Sigmoid colon (tissue), 7 donors: ENCODE measurements around the gene LEKR1. TPM values are rescaled to one million over a fixed set of nuclear protein-coding genes. Genes with fewer than 3 reads are reported as not detected.

Experiments
- DNase-seq: peaks from one replicate; pipeline ENCODE4 v3.0.0-alpha.2; 2019
- H3K27ac ChIP-seq, 4 donors: fragments of 200-600 bp; sonication (generic); one replicate each; pipeline ENCODE4 v1.5.1; 2016 to 2019; ENCODE audit warnings: mild to moderate bottlenecking in 1 of 4
- H3K27me3 ChIP-seq, 3 donors: fragments of 200-600 bp; sonication (generic); one replicate each; pipeline ENCODE4 v1.5.1; 2019; ENCODE audit warnings: mild to moderate bottlenecking in 1 of 3
- H3K36me3 ChIP-seq, 4 donors: fragments of 200-600 bp; sonication (generic); one replicate each; pipeline ENCODE4 v1.5.1; 2016 to 2019
- H3K4me1 ChIP-seq, 4 donors: fragments of 200-600 bp; sonication (generic); one replicate each; pipeline ENCODE4 v1.5.1; 2017 to 2019
- H3K4me3 ChIP-seq, 4 donors: fragments of 200-600 bp; sonication (generic); one replicate each; pipeline ENCODE4 v1.5.1; 2017 to 2019; ENCODE audit warnings: mild to moderate bottlenecking in 2 of 4, moderate library complexity in 1 of 4
- H3K9me3 ChIP-seq, 4 donors: fragments of 200-600 bp in 3 of 4; sonication (generic) in 3 of 4; one replicate each; pipeline versions ENCODE4 v1.5.1 to v1.6.1; 2013 to 2019
- EP300 ChIP-seq, 4 donors: sonication (generic); formaldehyde crosslinking; IDR thresholded peaks; one replicate each; pipeline ENCODE4 v1.6.1; 2017; ENCODE audit warnings: antibody characterized with exemption in 4 of 4
- POLR2A ChIP-seq, 2 donors: fragments of 450-650 bp; IDR thresholded peaks; one replicate each; pipeline ENCODE4 v1.6.1; 2016; ENCODE audit warnings: antibody characterized with exemption in 2 of 2, mild to moderate bottlenecking in 2 of 2, moderate library complexity in 2 of 2
- POLR2AphosphoS5 ChIP-seq, 4 donors: sonication (generic); formaldehyde crosslinking; IDR thresholded peaks; one replicate each; pipeline ENCODE4 v1.6.1; 2017; ENCODE audit warnings: antibody characterized with exemption in 4 of 4
- WGBS, 2 donors: extraction: QIAGEN DNeasy Blood & Tissue Kit; methylation state at CpG; one replicate each; pipeline ENCODE4 v1.1.7; 2013; 5-methylcytosine and 5-hydroxymethylcytosine counted together
- intact Hi-C: fragments of 100-400 bp; cut with DNase I; formaldehyde crosslinking; loops from one replicate; pipeline ENCODE4 v1.15.1; 2023
- polyA plus RNA-seq, 3 donors: library from polyadenylated mRNA; stranded (reverse); fragments of 200-250 nt; gene quantifications; one replicate each; pipeline ENCODE4 v1.2.3, GENCODE V29; 2013
- total RNA-seq, 4 donors: library from RNA; depleted of rRNA; stranded (reverse); fragments of >200 nt; gene quantifications; one replicate each; pipeline ENCODE4 v1.1.0, GENCODE V29; 2016
- TF ChIP-seq, protein P1 (sequence below), 4 experiments: fragments of 450-650 bp in 3 of 4; fragments of 200-600 bp in 1 of 4; IDR thresholded peaks; one replicate each; pipeline ENCODE4 v1.5.1; 2016 to 2019; ENCODE audit warnings: antibody characterized with exemption in 4 of 4, mild to moderate bottlenecking in 3 of 4, moderate library complexity in 2 of 4
- donor health status: healthy with polysubstance abuse.
- donor health status: Bipolar disorder and iron deficiency.
- donor health status: healthy.

The LEKR1 gene
- total and polyA plus RNA-seq, 7 donors: 0.36 to 1.7 (median 0.70) TPM; not detected in 1

DNA sequence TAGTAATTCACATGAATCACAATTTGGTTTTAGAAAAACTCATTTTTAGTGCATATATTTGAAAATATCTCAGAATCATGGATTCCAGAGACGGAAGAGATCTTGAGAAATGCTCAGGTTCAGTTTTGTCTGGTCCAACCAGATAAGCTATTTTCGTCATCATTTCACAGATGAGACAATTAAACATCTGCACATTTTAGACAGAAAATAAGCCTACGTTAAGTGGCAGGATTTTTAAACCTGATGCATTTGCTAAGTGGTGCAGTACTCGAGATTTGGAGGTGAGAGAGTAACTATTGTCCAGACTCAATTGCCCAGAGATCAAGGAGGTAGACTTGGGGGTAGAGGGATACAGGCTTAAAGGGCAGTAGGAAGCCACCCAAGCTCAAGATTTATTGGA, 243.3 kb downstream of the LEKR1 start:
- Histone ChIP-seq H3K27ac (no peak overlapping the region), H3K4me3 (no peak overlapping the region), H3K36me3 (no peaks in the 10 kb centered on the region), H3K9me3 (no peaks in the 10 kb centered on the region), H3K27me3 (no peaks in the 10 kb centered on the region), H3K4me1 (peaks cover 0 to 15% (median 0%) of the 10 kb centered on the region in 4 donors)
- intact Hi-C loops: no loop called here
- 91 to 93% methylated on average over 4 of the region's 4 CpGs for WGBS, 2 donors
- DNase-seq: no peak
- TF ChIP-seq POLR2AphosphoS5 (IDR thresholded peaks at IDR 0.05): no peak

DNA sequence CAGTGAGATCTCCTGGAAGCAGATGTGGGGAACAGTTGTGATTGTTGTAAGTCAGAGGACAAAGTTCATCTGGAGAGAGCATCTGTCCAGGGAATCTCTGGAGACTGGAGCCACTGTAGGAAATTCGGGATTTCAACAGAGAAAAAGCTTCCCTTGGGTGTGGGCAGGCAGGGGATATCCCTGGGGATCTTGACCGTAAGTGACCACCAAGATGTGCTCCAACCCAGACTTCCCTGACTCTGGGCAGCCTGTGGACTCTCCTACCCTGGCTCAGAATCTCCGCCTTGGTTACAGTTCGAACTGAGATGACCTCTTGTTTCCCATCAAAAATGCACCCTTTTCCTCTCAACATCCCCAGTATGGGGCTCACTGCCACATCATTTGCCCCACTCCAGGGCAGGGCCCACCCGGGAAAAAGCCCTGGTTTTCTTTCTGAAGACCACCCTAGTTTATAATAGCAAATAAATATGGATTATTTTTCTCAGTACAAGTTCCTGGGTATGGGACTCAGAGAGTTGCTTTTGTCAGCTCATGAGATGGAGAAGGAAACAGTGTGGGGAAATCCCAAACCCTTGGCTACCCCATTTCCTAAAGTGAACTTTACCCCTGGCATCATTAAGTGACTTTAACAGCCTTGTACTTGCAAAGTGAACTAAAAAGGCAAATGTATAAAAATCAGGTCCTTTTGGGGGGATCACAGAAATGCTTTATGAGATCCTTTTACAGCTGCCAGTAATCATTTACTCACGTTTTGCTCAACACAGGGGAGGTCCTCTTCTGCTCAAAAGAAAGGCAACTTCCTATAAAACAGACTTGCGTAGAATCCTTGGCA, 243.9 kb downstream of the LEKR1 start:
- Histone ChIP-seq H3K9me3 (no peaks in the 10 kb centered on the region), H3K4me3 (no peak overlapping the region), H3K36me3 (no peaks in the 10 kb centered on the region), H3K27ac (peak overlapping the region in 3 of 4 donors; percentile 13 to 53 (median 51)), H3K27me3 (no peaks in the 10 kb centered on the region), H3K4me1 (peaks cover 0 to 13% (median 0%) of the 10 kb centered on the region in 4 donors)
- TF ChIP-seq POLR2A (IDR thresholded peaks at IDR 0.05) (no peak), POLR2AphosphoS5 (IDR thresholded peaks at IDR 0.05) (no peak), EP300 (IDR thresholded peaks at IDR 0.05) (no peak)
- TF ChIP-seq, protein P1, sequence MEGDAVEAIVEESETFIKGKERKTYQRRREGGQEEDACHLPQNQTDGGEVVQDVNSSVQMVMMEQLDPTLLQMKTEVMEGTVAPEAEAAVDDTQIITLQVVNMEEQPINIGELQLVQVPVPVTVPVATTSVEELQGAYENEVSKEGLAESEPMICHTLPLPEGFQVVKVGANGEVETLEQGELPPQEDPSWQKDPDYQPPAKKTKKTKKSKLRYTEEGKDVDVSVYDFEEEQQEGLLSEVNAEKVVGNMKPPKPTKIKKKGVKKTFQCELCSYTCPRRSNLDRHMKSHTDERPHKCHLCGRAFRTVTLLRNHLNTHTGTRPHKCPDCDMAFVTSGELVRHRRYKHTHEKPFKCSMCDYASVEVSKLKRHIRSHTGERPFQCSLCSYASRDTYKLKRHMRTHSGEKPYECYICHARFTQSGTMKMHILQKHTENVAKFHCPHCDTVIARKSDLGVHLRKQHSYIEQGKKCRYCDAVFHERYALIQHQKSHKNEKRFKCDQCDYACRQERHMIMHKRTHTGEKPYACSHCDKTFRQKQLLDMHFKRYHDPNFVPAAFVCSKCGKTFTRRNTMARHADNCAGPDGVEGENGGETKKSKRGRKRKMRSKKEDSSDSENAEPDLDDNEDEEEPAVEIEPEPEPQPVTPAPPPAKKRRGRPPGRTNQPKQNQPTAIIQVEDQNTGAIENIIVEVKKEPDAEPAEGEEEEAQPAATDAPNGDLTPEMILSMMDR (IDR thresholded peaks at IDR 0.05): no peak
- 60 to 66% methylated on average over 7 of the region's 7 CpGs for WGBS, 2 donors
- intact Hi-C loops: no loop called here
- DNase-seq: no peak

GRCh38 chr3:157070678-157070999, 244.5 kb downstream of the LEKR1 start:
- no peaks in the 10 kb centered on the region for H3K9me3 ChIP-seq
- 17 to 72% methylated on average over 2 of the region's 2 CpGs for WGBS, 2 donors
- peak overlapping the region in 3 of 4 donors; percentile 13 to 53 (median 51) for H3K27ac ChIP-seq
- peaks cover 0 to 13% (median under 1%) of the 10 kb centered on the region in 4 donors for H3K4me1 ChIP-seq
- TF ChIP-seq POLR2A (IDR thresholded peaks at IDR 0.05) (no peak), POLR2AphosphoS5 (IDR thresholded peaks at IDR 0.05) (peak in 1 of 4 donors; percentile 44), EP300 (IDR thresholded peaks at IDR 0.05) (peak in 1 of 4 donors; percentile 54)
- TF ChIP-seq, protein P1 (IDR thresholded peaks at IDR 0.05): no peak
- no peak overlapping the region for H3K4me3 ChIP-seq
- no peak for DNase-seq
- no peaks in the 10 kb centered on the region for H3K27me3 ChIP-seq
- H3K36me3 ChIP-seq: no peaks in the 10 kb centered on the region
- intact Hi-C loops: no loop called here

DNA sequence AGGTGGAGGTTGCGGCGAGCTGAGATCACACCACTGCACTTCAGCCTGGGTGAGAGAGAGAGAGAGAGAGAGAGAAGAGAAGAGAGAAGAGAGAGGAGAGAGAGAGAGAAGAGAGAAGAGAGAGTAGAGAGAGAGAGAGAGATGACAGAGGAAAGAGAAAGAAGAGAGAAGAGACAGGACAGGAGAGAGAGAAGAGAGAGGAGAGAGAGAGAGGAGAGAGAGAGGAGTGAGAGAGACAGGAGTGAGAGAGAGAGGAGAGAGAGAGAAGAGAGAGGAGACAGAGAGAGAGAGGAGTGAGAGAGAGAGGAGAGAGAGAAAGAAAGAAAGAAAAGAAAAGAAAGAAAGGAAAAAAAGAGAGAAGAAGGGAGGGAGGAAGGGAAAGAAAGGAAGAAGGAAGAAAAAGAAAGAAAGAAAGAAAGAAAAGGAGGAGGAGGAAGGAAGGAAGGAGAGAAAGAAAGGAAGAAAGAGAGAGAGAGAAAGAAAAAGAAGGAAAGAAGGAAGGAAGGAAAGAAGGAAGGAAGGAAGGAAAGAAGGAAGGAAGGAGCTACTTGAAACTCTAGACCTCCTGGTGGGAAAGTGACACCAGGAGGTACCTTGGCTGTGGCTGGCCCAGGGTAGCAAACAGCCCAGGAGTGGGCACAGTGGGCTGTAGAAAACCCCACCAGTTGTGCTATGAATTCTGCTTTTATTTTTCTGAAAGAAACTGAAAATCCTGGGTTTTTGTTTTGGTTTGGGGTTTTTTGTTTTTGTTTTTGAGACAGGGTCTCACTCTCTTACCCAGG, 245.8 kb downstream of the LEKR1 start:
- TF ChIP-seq EP300 (IDR thresholded peaks at IDR 0.05) (no peak), POLR2A (IDR thresholded peaks at IDR 0.05) (no peak), POLR2AphosphoS5 (IDR thresholded peaks at IDR 0.05) (no peak)
- no peak overlapping the region for H3K27ac ChIP-seq
- no peaks in the 10 kb centered on the region for H3K9me3 ChIP-seq
- H3K27me3 ChIP-seq: no peaks in the 10 kb centered on the region
- DNase-seq: no peak
- no peaks in the 10 kb centered on the region for H3K36me3 ChIP-seq
- WGBS, 2 donors: 95% methylated on average over 2 of the region's 2 CpGs
- peaks cover 0 to 14% (median 6%) of the 10 kb centered on the region in 4 donors for H3K4me1 ChIP-seq
- intact Hi-C loops: no loop called here
- H3K4me3 ChIP-seq: no peak overlapping the region

DNA sequence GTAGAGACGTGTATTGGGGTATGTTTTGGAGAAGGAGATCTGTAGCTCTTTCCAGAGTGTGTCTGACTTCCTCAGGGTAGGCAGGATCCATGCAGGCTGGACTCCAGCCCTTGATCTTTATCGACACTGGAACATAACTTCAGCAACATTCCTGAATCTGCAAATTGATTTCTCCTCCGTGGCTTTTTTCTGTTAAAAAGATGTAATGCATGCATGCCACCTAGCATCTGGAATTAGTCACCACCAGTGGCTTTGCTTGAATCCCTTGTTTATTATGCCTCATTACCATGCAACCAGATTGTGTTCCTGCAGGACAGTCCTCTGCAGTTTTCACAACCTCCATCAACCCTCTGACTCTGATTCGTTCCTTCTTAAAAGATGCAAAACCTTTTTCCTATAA, 247.7 kb downstream of the LEKR1 start:
- no peak for DNase-seq
- Histone ChIP-seq H3K27ac (no peak overlapping the region), H3K9me3 (no peaks in the 10 kb centered on the region), H3K4me1 (peaks cover 0 to 27% (median 13%) of the 10 kb centered on the region in 4 donors), H3K36me3 (no peaks in the 10 kb centered on the region), H3K27me3 (no peaks in the 10 kb centered on the region), H3K4me3 (no peak overlapping the region)
- intact Hi-C loops: no loop called here
- TF ChIP-seq, protein P1 (IDR thresholded peaks at IDR 0.05): no peak
- TF ChIP-seq EP300 (IDR thresholded peaks at IDR 0.05) (no peak), POLR2A (IDR thresholded peaks at IDR 0.05) (no peak)
- 80 to 81% methylated on average over 4 of the region's 4 CpGs for WGBS, 2 donors
